Epidermal melanocyte (primary cell): ENCODE measurements around the gene SLC24A4.

Source experiments
- DNase-seq: peaks from one replicate; pipeline ENCODE4 v3.0.0; 2011; ENCODE audit warnings: low spot score; ENCODE audit not compliant: insufficient read length

The SLC24A4 gene

GRCh38 chr14:92437309-92437708 is 114.3 kb downstream of the SLC24A4 start:
- no peak for DNase-seq

- no peak for DNase-seq
Measured at GRCh38 chr14:92437729-92438285, 114.8 kb downstream of the SLC24A4 start.

- DNase-seq, result no peak
Measured at GRCh38 chr14:92439537-92440344, 116.8 kb downstream of the SLC24A4 start.

- DNase-seq, result no peak
Measured at GRCh38 chr14:92440345-92441003, 117.5 kb downstream of the SLC24A4 start.

- no peak for DNase-seq
Measured at GRCh38 chr14:92441751-92442504, 119.0 kb downstream of the SLC24A4 start.

- no peak for DNase-seq
Measured at GRCh38 chr14:92443167-92443566, 120.2 kb downstream of the SLC24A4 start.

GRCh38 chr14:92443741-92444140 is 120.8 kb downstream of the SLC24A4 start:
- no peak for DNase-seq

- DNase-seq, result no peak
Measured at GRCh38 chr14:92446771-92447170, 123.8 kb downstream of the SLC24A4 start.

GRCh38 chr14:92447416-92448197 is 124.6 kb downstream of the SLC24A4 start:
- DNase-seq, result no peak

GRCh38 chr14:92448786-92449185 is 125.8 kb downstream of the SLC24A4 start:
- no peak for DNase-seq

- no peak for DNase-seq
Measured at GRCh38 chr14:92449404-92450181, 126.6 kb downstream of the SLC24A4 start.

GRCh38 chr14:92450351-92451070 is 127.5 kb downstream of the SLC24A4 start:
- DNase-seq, result no peak

GRCh38 chr14:92451245-92451644 is 128.3 kb downstream of the SLC24A4 start:
- no peak for DNase-seq

- DNase-seq, result no peak
Measured at GRCh38 chr14:92451755-92452154, 128.8 kb downstream of the SLC24A4 start.

- DNase-seq, result no peak
Measured at GRCh38 chr14:92452471-92452870, 129.5 kb downstream of the SLC24A4 start.

- DNase-seq, result no peak
Measured at GRCh38 chr14:92453691-92454090, 130.7 kb downstream of the SLC24A4 start.

- DNase-seq, result no peak
Measured at GRCh38 chr14:92455231-92455630, 132.3 kb downstream of the SLC24A4 start.

- DNase-seq, result peak; percentile 44
Measured at GRCh38 chr14:92456215-92457015, 133.4 kb downstream of the SLC24A4 start.
